ENCODE results near the gene C16orf96.

DNA sequence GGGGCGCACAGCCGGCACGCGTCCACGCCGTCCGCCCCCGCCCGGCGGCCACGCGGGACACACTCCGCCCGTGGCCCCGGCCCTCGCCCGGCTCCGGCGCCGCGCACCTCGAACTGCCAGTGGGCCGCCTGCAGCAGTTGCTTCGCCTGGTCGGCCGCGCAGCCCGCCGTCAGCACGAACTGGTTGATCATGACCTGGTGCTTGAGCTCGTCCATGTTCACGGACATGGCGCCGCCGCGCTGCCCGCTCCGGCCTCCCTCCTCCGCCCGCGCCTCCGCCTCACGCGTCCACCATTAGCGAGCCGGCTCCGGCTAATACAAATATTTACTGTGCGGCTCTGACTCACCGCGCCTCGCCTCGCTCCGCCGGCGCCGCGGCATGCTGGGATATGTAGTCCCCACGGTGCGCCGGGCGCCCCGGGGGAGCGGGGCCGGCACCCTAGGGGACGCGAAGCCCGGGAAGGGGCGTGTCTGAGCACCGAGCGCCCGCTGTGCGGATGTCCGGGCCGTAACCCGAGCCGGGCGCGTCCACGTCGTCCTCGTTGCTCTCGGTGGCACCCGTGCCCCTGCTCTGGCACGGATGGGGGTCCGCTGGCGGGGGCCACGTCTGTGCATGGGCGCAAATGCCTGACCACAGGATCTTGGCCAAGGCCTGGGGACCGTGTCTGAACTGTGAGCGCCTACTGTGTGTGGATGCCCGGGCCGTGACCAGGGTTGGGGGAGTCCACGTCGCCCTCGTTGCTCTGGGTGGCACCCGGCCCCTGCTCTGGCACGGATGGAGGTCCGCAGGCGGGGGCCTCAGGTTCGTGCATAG, 58.6 kb downstream of the C16orf96 start, which contains the start of gene UBALD1:
- TF ChIP-seq, protein P1, sequence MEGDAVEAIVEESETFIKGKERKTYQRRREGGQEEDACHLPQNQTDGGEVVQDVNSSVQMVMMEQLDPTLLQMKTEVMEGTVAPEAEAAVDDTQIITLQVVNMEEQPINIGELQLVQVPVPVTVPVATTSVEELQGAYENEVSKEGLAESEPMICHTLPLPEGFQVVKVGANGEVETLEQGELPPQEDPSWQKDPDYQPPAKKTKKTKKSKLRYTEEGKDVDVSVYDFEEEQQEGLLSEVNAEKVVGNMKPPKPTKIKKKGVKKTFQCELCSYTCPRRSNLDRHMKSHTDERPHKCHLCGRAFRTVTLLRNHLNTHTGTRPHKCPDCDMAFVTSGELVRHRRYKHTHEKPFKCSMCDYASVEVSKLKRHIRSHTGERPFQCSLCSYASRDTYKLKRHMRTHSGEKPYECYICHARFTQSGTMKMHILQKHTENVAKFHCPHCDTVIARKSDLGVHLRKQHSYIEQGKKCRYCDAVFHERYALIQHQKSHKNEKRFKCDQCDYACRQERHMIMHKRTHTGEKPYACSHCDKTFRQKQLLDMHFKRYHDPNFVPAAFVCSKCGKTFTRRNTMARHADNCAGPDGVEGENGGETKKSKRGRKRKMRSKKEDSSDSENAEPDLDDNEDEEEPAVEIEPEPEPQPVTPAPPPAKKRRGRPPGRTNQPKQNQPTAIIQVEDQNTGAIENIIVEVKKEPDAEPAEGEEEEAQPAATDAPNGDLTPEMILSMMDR (IDR thresholded peaks at IDR 0.05; ENCODE audit: low read length), result no peak
- TF ChIP-seq EZH2 (IDR thresholded peaks at IDR 0.05; ENCODE audit: borderline replicate concordance, low read length), result no peak

Measured in OCI-LY1 (cell line).